ENCODE measurements around the gene SULT6B1. TPM values are rescaled to one million over a fixed set of nuclear protein-coding genes. Genes with fewer than 3 reads are reported as not detected.

SULT6B1 gene
- total RNA-seq, 1 donor, result not detected

- TF ChIP-seq CTCF (IDR thresholded peaks at IDR 0.05; ENCODE audit: insufficient read depth, low read length), result no peak
- no peak overlapping the region for H3K4me3 ChIP-seq (ENCODE audit: low read depth, low read length)
Observed at GRCh38 chr2:37192551-37192950, 4.1 kb upstream of the SULT6B1 start.

GRCh38 chr2:37191747-37192146 is 3.3 kb upstream of the SULT6B1 start:
- no peak overlapping the region for H3K4me3 ChIP-seq (ENCODE audit: low read depth, low read length)
- no peak for DNase-seq (ENCODE audit: low read depth)
- TF ChIP-seq CTCF (IDR thresholded peaks at IDR 0.05; ENCODE audit: insufficient read depth, low read length), result no peak

More at GRCh38 chr2:37192551-37192950, 4.1 kb upstream of the SULT6B1 start:
- no peak for DNase-seq (ENCODE audit: low read depth)

GRCh38 chr2:37191253-37191652 is 2.8 kb upstream of the SULT6B1 start:
- DNase-seq (ENCODE audit: low read depth), result no peak
- TF ChIP-seq CTCF (IDR thresholded peaks at IDR 0.05; ENCODE audit: insufficient read depth, low read length), result no peak
- H3K4me3 ChIP-seq (ENCODE audit: low read depth, low read length), result no peak overlapping the region

- no peak for TF ChIP-seq CTCF (IDR thresholded peaks at IDR 0.05; ENCODE audit: insufficient read depth, low read length)
- DNase-seq (ENCODE audit: low read depth), result no peak
- no peak overlapping the region for H3K4me3 ChIP-seq (ENCODE audit: low read depth, low read length)
Observed at GRCh38 chr2:37190290-37190689, 1.8 kb upstream of the SULT6B1 start.

GRCh38 chr2:37189452-37190153 is 1.1 kb upstream of the SULT6B1 start:
- H3K4me3 ChIP-seq (ENCODE audit: low read depth, low read length), result no peak overlapping the region
- no peak for TF ChIP-seq CTCF (IDR thresholded peaks at IDR 0.05; ENCODE audit: insufficient read depth, low read length)
- DNase-seq (ENCODE audit: low read depth), result peak; percentile 68

- peak; percentile 10 for DNase-seq (ENCODE audit: low read depth)
- TF ChIP-seq CTCF (IDR thresholded peaks at IDR 0.05; ENCODE audit: insufficient read depth, low read length), result no peak
- no peak overlapping the region for H3K4me3 ChIP-seq (ENCODE audit: low read depth, low read length)
Observed at GRCh38 chr2:37181726-37182684, 6.5 kb downstream of the SULT6B1 start.
